ENCODE data around the gene CCDC87. TPM values are rescaled to one million over a fixed set of nuclear protein-coding genes. Genes with fewer than 3 reads are reported as not detected.

Gene CCDC87
- total and polyA plus RNA-seq, 2 donors, result 0.14 to 0.23 TPM

DNA sequence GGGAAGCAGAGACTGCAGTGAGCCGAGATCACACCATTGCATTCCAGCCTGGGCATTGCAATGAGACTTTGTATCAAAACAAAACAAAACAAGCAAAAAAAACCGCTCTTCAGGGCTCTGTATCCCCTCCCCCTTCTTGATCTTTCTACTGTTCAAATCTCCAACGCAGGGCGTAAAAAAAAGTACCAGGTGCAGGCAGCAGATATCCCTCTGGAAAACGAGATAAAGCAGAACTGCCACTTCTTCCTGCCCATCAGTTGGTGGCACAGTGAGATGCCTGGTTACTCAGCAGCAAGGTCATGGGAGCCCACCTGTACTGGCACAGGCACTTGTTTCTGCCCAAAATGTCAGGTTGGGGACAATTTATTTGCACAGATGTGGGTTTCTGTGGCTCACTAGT lies 11.3 kb upstream of the CCDC87 start:
- Histone ChIP-seq H3K4me1 (ENCODE audit: control insufficient read depth in 2 of 2, insufficient read depth in 2 of 2, low read length in 2 of 2) (no peaks in the 10 kb centered on the region), H3K9me3 (ENCODE audit: control insufficient read depth in 2 of 2, insufficient read depth in 1 of 2, low read length in 1 of 2) (no peaks in the 10 kb centered on the region), H3K27me3 (ENCODE audit: control insufficient read depth in 2 of 2, insufficient read depth in 1 of 2, low read length in 1 of 2) (no peaks in the 10 kb centered on the region), H3K36me3 (ENCODE audit: control insufficient read depth in 2 of 2, insufficient read depth in 2 of 2, low read length in 1 of 2) (peaks cover 60 to 63% of the 10 kb centered on the region in 2 donors), H3K27ac (ENCODE audit: low read depth in 1 of 2, low read length in 1 of 2) (no peak overlapping the region), H3K4me3 (ENCODE audit: low read length in 2 of 2) (no peak overlapping the region)
- DNase-seq (ENCODE audit: low read depth in 6 of 9, low spot score in 9 of 9), result no peak
- 82% methylated on average over 5 of the region's 5 CpGs for whole genome bisulfite sequencing

DNA sequence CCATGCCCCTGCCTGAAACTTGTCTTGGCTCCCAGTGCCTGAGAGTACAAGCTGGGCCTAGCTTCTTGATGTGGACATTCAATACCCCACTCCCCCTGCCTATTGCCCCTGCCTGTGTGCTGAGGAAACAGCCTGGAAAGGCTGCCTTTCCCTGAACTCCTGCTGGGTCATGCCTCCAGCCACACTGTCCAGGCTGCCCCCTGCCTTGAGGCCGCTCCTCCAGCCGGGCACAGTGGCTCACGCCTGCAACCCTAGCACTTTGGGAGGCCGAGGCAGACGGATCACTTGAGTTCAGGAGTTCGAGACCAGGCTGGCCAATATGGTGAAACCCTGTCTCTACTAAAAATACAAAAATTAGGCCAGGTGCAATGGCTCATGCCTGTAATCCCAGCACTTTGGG lies 10.2 kb upstream of the CCDC87 start:
- Histone ChIP-seq H3K4me1 (ENCODE audit: control insufficient read depth in 2 of 2, insufficient read depth in 2 of 2, low read length in 2 of 2) (no peaks in the 10 kb centered on the region), H3K27ac (ENCODE audit: low read depth in 1 of 2, low read length in 1 of 2) (no peak overlapping the region), H3K4me3 (ENCODE audit: low read length in 2 of 2) (no peak overlapping the region), H3K36me3 (ENCODE audit: control insufficient read depth in 2 of 2, insufficient read depth in 2 of 2, low read length in 1 of 2) (peaks cover 64 to 65% of the 10 kb centered on the region in 2 donors), H3K9me3 (ENCODE audit: control insufficient read depth in 2 of 2, insufficient read depth in 1 of 2, low read length in 1 of 2) (no peaks in the 10 kb centered on the region), H3K27me3 (ENCODE audit: control insufficient read depth in 2 of 2, insufficient read depth in 1 of 2, low read length in 1 of 2) (no peaks in the 10 kb centered on the region)
- DNase-seq (ENCODE audit: low read depth in 6 of 9, low spot score in 9 of 9), result no peak
- WGBS, result 98% methylated on average over 6 of the region's 6 CpGs

GRCh38 chr11:66600631-66601233 lies 7.9 kb upstream of the CCDC87 start:
- H3K4me1 ChIP-seq (ENCODE audit: control insufficient read depth in 2 of 2, insufficient read depth in 2 of 2, low read length in 2 of 2), result peaks cover under 1 to 4% of the 10 kb centered on the region in 2 donors
- H3K4me3 ChIP-seq (ENCODE audit: low read length in 2 of 2), result no peak overlapping the region
- H3K9me3 ChIP-seq (ENCODE audit: control insufficient read depth in 2 of 2, insufficient read depth in 1 of 2, low read length in 1 of 2), result peaks cover 0 to 2% of the 10 kb centered on the region in 2 donors
- H3K36me3 ChIP-seq (ENCODE audit: control insufficient read depth in 2 of 2, insufficient read depth in 2 of 2, low read length in 1 of 2), result peaks cover 52% of the 10 kb centered on the region in 2 donors
- 85% methylated on average over 4 of the region's 4 CpGs for WGBS
- H3K27ac ChIP-seq (ENCODE audit: low read depth in 1 of 2, low read length in 1 of 2), result no peak overlapping the region
- H3K27me3 ChIP-seq (ENCODE audit: control insufficient read depth in 2 of 2, insufficient read depth in 1 of 2, low read length in 1 of 2), result no peaks in the 10 kb centered on the region
- no peak for DNase-seq (ENCODE audit: low read depth in 6 of 9, low spot score in 9 of 9)

DNA sequence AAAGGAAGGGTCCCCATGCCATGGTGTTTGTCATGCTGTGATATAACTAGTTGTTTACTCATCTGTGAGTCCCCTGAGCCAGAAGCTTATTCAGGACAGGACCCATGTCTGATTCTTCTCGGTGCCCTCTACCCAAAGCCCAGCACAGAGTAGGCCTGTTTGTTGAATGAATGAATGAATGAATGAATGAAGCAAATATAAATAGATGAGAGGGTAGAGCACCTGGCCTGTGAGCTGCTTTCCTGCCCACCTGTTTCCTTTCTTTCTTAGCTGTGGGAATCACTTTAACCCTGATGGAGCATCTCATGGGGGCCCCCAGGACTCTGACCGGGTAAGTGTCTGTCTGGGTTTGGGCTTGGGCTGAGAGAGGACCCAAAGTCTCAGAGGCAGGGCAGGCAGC lies 7.4 kb upstream of the CCDC87 start:
- 88% methylated on average over 2 of the region's 2 CpGs for WGBS

DNA sequence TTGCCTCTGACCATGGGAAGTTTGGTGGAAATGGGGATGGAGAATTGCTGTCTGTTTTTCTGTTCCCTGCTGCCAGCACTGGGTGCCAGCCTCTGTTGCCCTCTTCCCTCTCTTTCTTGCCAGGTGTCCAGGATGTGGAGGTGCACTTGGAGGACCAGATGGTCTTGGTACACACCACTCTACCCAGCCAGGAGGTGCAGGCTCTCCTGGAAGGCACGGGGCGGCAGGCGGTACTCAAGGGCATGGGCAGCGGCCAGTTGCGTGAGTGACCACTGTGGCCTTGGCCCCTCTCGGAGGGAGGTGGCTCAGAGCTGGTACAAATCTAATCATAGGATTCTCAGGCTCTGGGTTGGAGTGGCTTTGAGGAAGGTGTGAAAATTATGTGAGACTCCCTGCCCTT lies 6.1 kb upstream of the CCDC87 start:
- Histone ChIP-seq H3K36me3 (ENCODE audit: control insufficient read depth in 2 of 2, insufficient read depth in 2 of 2, low read length in 1 of 2) (peaks cover 36 to 37% of the 10 kb centered on the region in 2 donors), H3K4me1 (ENCODE audit: control insufficient read depth in 2 of 2, insufficient read depth in 2 of 2, low read length in 2 of 2) (peaks cover 11 to 19% of the 10 kb centered on the region in 2 donors), H3K9me3 (ENCODE audit: control insufficient read depth in 2 of 2, insufficient read depth in 1 of 2, low read length in 1 of 2) (peaks cover 0 to 2% of the 10 kb centered on the region in 2 donors), H3K27me3 (ENCODE audit: control insufficient read depth in 2 of 2, insufficient read depth in 1 of 2, low read length in 1 of 2) (no peaks in the 10 kb centered on the region), H3K4me3 (ENCODE audit: low read length in 2 of 2) (no peak overlapping the region), H3K27ac (ENCODE audit: low read depth in 1 of 2, low read length in 1 of 2) (no peak overlapping the region)
- WGBS, result 96% methylated on average over 6 of the region's 6 CpGs
- DNase-seq (ENCODE audit: low read depth in 6 of 9, low spot score in 9 of 9), result no peak

More for the DNA sequence above, 7.4 kb upstream of the CCDC87 start:
- Histone ChIP-seq H3K9me3 (ENCODE audit: control insufficient read depth in 2 of 2, insufficient read depth in 1 of 2, low read length in 1 of 2) (peaks cover 0 to 2% of the 10 kb centered on the region in 2 donors), H3K27me3 (ENCODE audit: control insufficient read depth in 2 of 2, insufficient read depth in 1 of 2, low read length in 1 of 2) (no peaks in the 10 kb centered on the region), H3K36me3 (ENCODE audit: control insufficient read depth in 2 of 2, insufficient read depth in 2 of 2, low read length in 1 of 2) (peaks cover 47% of the 10 kb centered on the region in 2 donors), H3K4me1 (ENCODE audit: control insufficient read depth in 2 of 2, insufficient read depth in 2 of 2, low read length in 2 of 2) (peaks cover 6 to 9% of the 10 kb centered on the region in 2 donors), H3K27ac (ENCODE audit: low read depth in 1 of 2, low read length in 1 of 2) (no peak overlapping the region), H3K4me3 (ENCODE audit: low read length in 2 of 2) (no peak overlapping the region)
- DNase-seq (ENCODE audit: low read depth in 6 of 9, low spot score in 9 of 9), result no peak

DNA sequence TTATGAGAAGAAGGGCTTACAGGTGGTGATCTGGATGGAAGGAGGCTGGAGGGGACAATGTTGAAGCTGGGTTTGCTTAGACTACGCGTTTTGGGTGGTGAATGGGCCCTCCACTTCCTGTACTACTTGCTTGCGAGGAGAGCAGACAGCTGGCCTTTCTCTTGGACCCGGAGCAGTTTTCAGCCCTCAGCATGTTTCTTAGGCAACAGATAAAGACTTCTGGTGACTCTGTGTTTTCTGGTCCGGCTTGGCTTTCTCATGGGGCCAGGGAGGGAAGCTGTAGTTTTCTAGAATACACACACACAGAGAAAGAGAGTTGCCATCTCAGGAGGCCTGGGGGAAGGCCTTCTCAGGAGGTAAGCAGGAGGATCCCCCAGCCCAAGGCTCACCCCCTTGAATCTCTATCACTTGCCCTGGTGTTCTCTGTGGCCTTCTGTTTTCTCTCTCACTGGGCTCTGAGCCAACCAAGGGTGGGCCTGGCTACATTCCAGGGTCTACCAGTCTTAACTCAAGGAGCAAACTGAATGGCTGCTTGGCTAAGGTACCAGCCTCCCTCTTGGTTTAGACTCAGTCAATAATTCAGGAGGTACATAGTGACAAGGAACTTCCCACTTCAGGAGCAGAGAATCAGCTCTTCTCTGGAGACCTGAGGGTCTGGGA lies 2.5 kb upstream of the CCDC87 start:
- peak overlapping the region; percentile 73 to 80 for H3K27ac ChIP-seq (ENCODE audit: low read depth in 1 of 2, low read length in 1 of 2)
- DNase-seq (ENCODE audit: low read depth in 6 of 9, low spot score in 9 of 9), result peak in 1 of 9 donors; percentile 28
- H3K36me3 ChIP-seq (ENCODE audit: control insufficient read depth in 2 of 2, insufficient read depth in 2 of 2, low read length in 1 of 2), result peaks cover 15 to 18% of the 10 kb centered on the region in 2 donors
- H3K9me3 ChIP-seq (ENCODE audit: control insufficient read depth in 2 of 2, insufficient read depth in 1 of 2, low read length in 1 of 2), result peaks cover 0 to 2% of the 10 kb centered on the region in 2 donors
- peaks cover 17 to 38% of the 10 kb centered on the region in 2 donors for H3K4me1 ChIP-seq (ENCODE audit: control insufficient read depth in 2 of 2, insufficient read depth in 2 of 2, low read length in 2 of 2)
- peaks cover 0 to 3% of the 10 kb centered on the region in 2 donors for H3K27me3 ChIP-seq (ENCODE audit: control insufficient read depth in 2 of 2, insufficient read depth in 1 of 2, low read length in 1 of 2)
- WGBS, result 47% methylated on average over 5 of the region's 5 CpGs
- H3K4me3 ChIP-seq (ENCODE audit: low read length in 2 of 2), result peak overlapping the region; percentile 1 to 16

- DNase-seq (ENCODE audit: low read depth in 6 of 9, low spot score in 9 of 9), result no peak
- Histone ChIP-seq H3K4me1 (ENCODE audit: control insufficient read depth in 2 of 2, insufficient read depth in 2 of 2, low read length in 2 of 2) (peaks cover 17 to 38% of the 10 kb centered on the region in 2 donors), H3K27me3 (ENCODE audit: control insufficient read depth in 2 of 2, insufficient read depth in 1 of 2, low read length in 1 of 2) (peaks cover 0 to 3% of the 10 kb centered on the region in 2 donors), H3K4me3 (ENCODE audit: low read length in 2 of 2) (peak overlapping the region; percentile 70 to 76), H3K27ac (ENCODE audit: low read depth in 1 of 2, low read length in 1 of 2) (no peak overlapping the region), H3K9me3 (ENCODE audit: control insufficient read depth in 2 of 2, insufficient read depth in 1 of 2, low read length in 1 of 2) (peaks cover 0 to 2% of the 10 kb centered on the region in 2 donors), H3K36me3 (ENCODE audit: control insufficient read depth in 2 of 2, insufficient read depth in 2 of 2, low read length in 1 of 2) (peaks cover 0 to 2% of the 10 kb centered on the region in 2 donors)
- WGBS, result 74% methylated on average over 7 of the region's 7 CpGs
Measured at GRCh38 chr11:66593650-66594049, 787 bp upstream of the CCDC87 start.

GRCh38 chr11:66593303-66593635 lies 406 bp upstream of the CCDC87 start:
- no peak for DNase-seq (ENCODE audit: low read depth in 6 of 9, low spot score in 9 of 9)
- peak overlapping the region; percentile 70 to 76 for H3K4me3 ChIP-seq (ENCODE audit: low read length in 2 of 2)
- 8% methylated on average over 12 of the region's 12 CpGs for WGBS
- peaks cover 0 to 3% of the 10 kb centered on the region in 2 donors for H3K27me3 ChIP-seq (ENCODE audit: control insufficient read depth in 2 of 2, insufficient read depth in 1 of 2, low read length in 1 of 2)
- H3K27ac ChIP-seq (ENCODE audit: low read depth in 1 of 2, low read length in 1 of 2), result peak overlapping the region; percentile 59 to 79
- peaks cover 0 to 2% of the 10 kb centered on the region in 2 donors for H3K36me3 ChIP-seq (ENCODE audit: control insufficient read depth in 2 of 2, insufficient read depth in 2 of 2, low read length in 1 of 2)
- H3K9me3 ChIP-seq (ENCODE audit: control insufficient read depth in 2 of 2, insufficient read depth in 1 of 2, low read length in 1 of 2), result peaks cover 0 to 2% of the 10 kb centered on the region in 2 donors
- H3K4me1 ChIP-seq (ENCODE audit: control insufficient read depth in 2 of 2, insufficient read depth in 2 of 2, low read length in 2 of 2), result peaks cover 17 to 38% of the 10 kb centered on the region in 2 donors

DNA sequence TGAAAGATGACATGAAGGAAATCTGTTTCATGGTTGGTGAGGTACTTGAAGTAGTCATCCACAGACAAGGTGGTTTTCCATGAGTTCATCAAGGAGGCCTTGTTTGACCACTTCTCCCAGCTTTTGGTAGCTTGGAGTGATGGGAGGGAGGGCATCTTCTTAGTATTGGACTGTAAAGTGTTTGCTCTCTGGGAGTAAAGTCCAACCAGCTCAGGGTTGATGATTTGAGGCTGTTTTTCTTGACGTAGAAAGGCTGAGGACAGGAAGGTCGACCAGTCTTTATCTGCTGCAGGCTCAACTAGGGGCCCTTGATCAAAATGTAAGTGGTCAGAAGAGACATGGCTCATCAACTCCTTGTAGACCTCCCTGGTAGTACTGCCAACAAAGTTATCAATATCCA lies 1.7 kb downstream of the CCDC87 start:
- H3K4me1 ChIP-seq (ENCODE audit: control insufficient read depth in 2 of 2, insufficient read depth in 2 of 2, low read length in 2 of 2), result peaks cover 17 to 38% of the 10 kb centered on the region in 2 donors
- peaks cover 0 to 3% of the 10 kb centered on the region in 2 donors for H3K27me3 ChIP-seq (ENCODE audit: control insufficient read depth in 2 of 2, insufficient read depth in 1 of 2, low read length in 1 of 2)
- WGBS, result 94% methylated on average over 2 of the region's 2 CpGs
- no peaks in the 10 kb centered on the region for H3K9me3 ChIP-seq (ENCODE audit: control insufficient read depth in 2 of 2, insufficient read depth in 1 of 2, low read length in 1 of 2)
- no peak for DNase-seq (ENCODE audit: low read depth in 6 of 9, low spot score in 9 of 9)
- H3K36me3 ChIP-seq (ENCODE audit: control insufficient read depth in 2 of 2, insufficient read depth in 2 of 2, low read length in 1 of 2), result no peaks in the 10 kb centered on the region
- no peak overlapping the region for H3K27ac ChIP-seq (ENCODE audit: low read depth in 1 of 2, low read length in 1 of 2)
- no peak overlapping the region for H3K4me3 ChIP-seq (ENCODE audit: low read length in 2 of 2)
